ENCODE results near the gene MCTP1. TPM values are rescaled to one million over a fixed set of nuclear protein-coding genes. Genes with fewer than 3 reads are reported as not detected.

The MCTP1 gene
- total RNA-seq, 2 experiments from 2014 or later, result not detected

GRCh38 chr5:95252801-95253200, 32.1 kb downstream of the MCTP1 start:
- no peaks in the 10 kb centered on the region for H3K9me2 ChIP-seq (ENCODE audit: insufficient read depth, low read length)
- H3K9me3 ChIP-seq (ENCODE audit: low read length), result no peaks in the 10 kb centered on the region
- no peak for DNase-seq (ENCODE audit: low spot score)
- no TSS peak for BruUV-seq (replicated peaks)
- H4K20me1 ChIP-seq (ENCODE audit: insufficient read depth, low read length), result no peaks in the 10 kb centered on the region
- H3K36me3 ChIP-seq (ENCODE audit: insufficient read depth, low read length), result no peaks in the 10 kb centered on the region
- POLR2A ChIA-PET, result no interaction called here
- no peak overlapping the region for H3K4me2 ChIP-seq (ENCODE audit: low read length)
- H3K27ac ChIP-seq (ENCODE audit: low read depth, low read length, poor library complexity, severe bottlenecking), result no peak overlapping the region
- TF ChIP-seq EZH2phosphoT487 (IDR thresholded peaks at IDR 0.05; ENCODE audit: borderline replicate concordance, low read depth, low read length), result no peak
- TF ChIP-seq CTCF (conservative IDR thresholded peaks at IDR 0.05; ENCODE audit: low read length), result no peak
- CTCF ChIA-PET (ENCODE audit: unreplicated experiment), result no interaction called here
- intact Hi-C loops (cut with micrococcal nuclease; ENCODE audit: unreplicated experiment), result no loop called here
- no peak overlapping the region for H2AFZ ChIP-seq (ENCODE audit: low read length)
- H3K4me3 ChIP-seq (ENCODE audit: low read depth, low read length, poor library complexity, severe bottlenecking), result no peak overlapping the region
- no peaks in the 10 kb centered on the region for H3K79me2 ChIP-seq (ENCODE audit: insufficient read depth, low read depth, low read length)
- H3K4me1 ChIP-seq (ENCODE audit: insufficient read depth, low read length, poor library complexity, severe bottlenecking), result no peaks in the 10 kb centered on the region

GRCh38 chr5:95251185-95251584, 33.7 kb downstream of the MCTP1 start:
- DNase-seq (ENCODE audit: low spot score), result no peak
- no peaks in the 10 kb centered on the region for H3K79me2 ChIP-seq (ENCODE audit: insufficient read depth, low read depth, low read length)
- no peak for TF ChIP-seq EZH2phosphoT487 (IDR thresholded peaks at IDR 0.05; ENCODE audit: borderline replicate concordance, low read depth, low read length)
- no peaks in the 10 kb centered on the region for H3K9me2 ChIP-seq (ENCODE audit: insufficient read depth, low read length)
- H3K4me3 ChIP-seq (ENCODE audit: low read depth, low read length, poor library complexity, severe bottlenecking), result no peak overlapping the region
- no peak overlapping the region for H3K27ac ChIP-seq (ENCODE audit: low read depth, low read length, poor library complexity, severe bottlenecking)
- no TSS peak for BruUV-seq (replicated peaks)
- no peaks in the 10 kb centered on the region for H3K9me3 ChIP-seq (ENCODE audit: low read length)
- no peaks in the 10 kb centered on the region for H4K20me1 ChIP-seq (ENCODE audit: insufficient read depth, low read length)
- CTCF ChIA-PET (ENCODE audit: unreplicated experiment), result no interaction called here
- H3K36me3 ChIP-seq (ENCODE audit: insufficient read depth, low read length), result no peaks in the 10 kb centered on the region
- intact Hi-C loops (cut with micrococcal nuclease; ENCODE audit: unreplicated experiment), result no loop called here
- H3K4me2 ChIP-seq (ENCODE audit: low read length), result no peak overlapping the region
- POLR2A ChIA-PET, result no interaction called here
- H2AFZ ChIP-seq (ENCODE audit: low read length), result no peak overlapping the region
- H3K4me1 ChIP-seq (ENCODE audit: insufficient read depth, low read length, poor library complexity, severe bottlenecking), result no peaks in the 10 kb centered on the region

DNA sequence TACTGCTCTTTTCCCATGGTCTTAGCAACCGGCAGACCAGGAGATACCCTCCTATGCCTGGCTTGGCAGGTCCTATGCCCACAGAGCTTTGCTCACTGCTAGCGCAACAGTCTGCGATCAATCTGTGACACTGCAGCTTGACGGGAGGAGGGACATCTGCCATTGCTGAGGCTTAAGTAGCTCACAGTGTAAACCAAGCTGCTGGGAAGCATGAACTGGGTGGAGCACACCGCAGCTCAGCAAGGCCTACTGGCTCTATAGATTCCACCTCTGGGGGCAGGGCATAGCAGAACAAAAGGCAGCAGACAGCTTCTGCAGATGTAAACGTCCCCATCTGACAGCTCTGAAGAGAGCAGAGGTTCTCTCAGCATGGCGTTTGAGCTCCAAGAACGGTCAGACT, 40.4 kb downstream of the MCTP1 start:
- intact Hi-C loops (cut with micrococcal nuclease; ENCODE audit: unreplicated experiment), result no loop called here
- BruUV-seq (replicated peaks), result no TSS peak
- no peak for DNase-seq (ENCODE audit: low spot score)
- Histone ChIP-seq H4K20me1 (ENCODE audit: insufficient read depth, low read length) (no peaks in the 10 kb centered on the region), H3K4me3 (ENCODE audit: low read depth, low read length, poor library complexity, severe bottlenecking) (no peak overlapping the region), H2AFZ (ENCODE audit: low read length) (no peak overlapping the region), H3K79me2 (ENCODE audit: insufficient read depth, low read depth, low read length) (no peaks in the 10 kb centered on the region), H3K4me2 (ENCODE audit: low read length) (no peak overlapping the region), H3K27ac (ENCODE audit: low read depth, low read length, poor library complexity, severe bottlenecking) (no peak overlapping the region), H3K9me2 (ENCODE audit: insufficient read depth, low read length) (no peaks in the 10 kb centered on the region), H3K9me3 (ENCODE audit: low read length) (no peaks in the 10 kb centered on the region), H3K36me3 (ENCODE audit: insufficient read depth, low read length) (no peaks in the 10 kb centered on the region), H3K4me1 (ENCODE audit: insufficient read depth, low read length, poor library complexity, severe bottlenecking) (no peaks in the 10 kb centered on the region)
- ChIA-PET POLR2A (no interaction called here), CTCF (ENCODE audit: unreplicated experiment) (no interaction called here)
- TF ChIP-seq EZH2phosphoT487 (IDR thresholded peaks at IDR 0.05; ENCODE audit: borderline replicate concordance, low read depth, low read length), result no peak
- TF ChIP-seq CTCF (conservative IDR thresholded peaks at IDR 0.05; ENCODE audit: low read length), result no peak
